ENCODE results near the gene PDE8A. TPM values are rescaled to one million over a fixed set of nuclear protein-coding genes. Genes with fewer than 3 reads are reported as not detected.

The PDE8A gene
- total RNA-seq, 1 donor from 2014 or later: 11.4 TPM

GRCh38 chr15:85089929-85090597, 108.4 kb downstream of the PDE8A start:
- H3K36me3 Mint-ChIP-seq: peaks cover 7% of the 10 kb centered on the region
- DNase-seq (ENCODE audit: low spot score): no peak
- no peak overlapping the region for H3K27ac Mint-ChIP-seq

GRCh38 chr15:85091990-85092389, 110.3 kb downstream of the PDE8A start:
- Histone ChIP-seq H2AFZ (replicated peaks) (no peak overlapping the region), H4K20me1 (ENCODE audit: low read depth) (no peaks in the 10 kb centered on the region), H3K27ac (no peak overlapping the region), H3K4me3 (no peak overlapping the region), H3F3A (ENCODE audit: low read depth) (no peaks in the 10 kb centered on the region), H3K79me2 (ENCODE audit: low read depth) (no peaks in the 10 kb centered on the region), H3K4me1 (peaks cover 13% of the 10 kb centered on the region), H3K9me3 (ENCODE audit: low read depth) (no peaks in the 10 kb centered on the region), H3K4me2 (peak overlapping the region; percentile 55), H3K9ac (no peak overlapping the region), H3K36me3 (no peaks in the 10 kb centered on the region), H3K27me3 (no peaks in the 10 kb centered on the region)
- Mint-ChIP-seq H3K4me1 (peaks cover 4% of the 10 kb centered on the region), H3K4me3 (no peak overlapping the region), H3K36me3 (peaks cover 7% of the 10 kb centered on the region), H3K9me3 (peaks cover 2% of the 10 kb centered on the region), H3K27me3 (ENCODE audit: insufficient read depth, low read depth) (peaks cover 6% of the 10 kb centered on the region), H3K27ac (no peak overlapping the region)
- peak; percentile 12 for DNase-seq (ENCODE audit: low spot score)
- TF ChIP-seq CTCF (IDR thresholded peaks at IDR 0.05) (no peak), EZH2 (IDR thresholded peaks at IDR 0.05) (no peak), EZH2phosphoT487 (IDR thresholded peaks at IDR 0.05) (no peak)

More at GRCh38 chr15:85089929-85090597, 108.4 kb downstream of the PDE8A start:
- no peak for TF ChIP-seq CTCF (IDR thresholded peaks at IDR 0.05)
- no peak for TF ChIP-seq EZH2phosphoT487 (IDR thresholded peaks at IDR 0.05)
- TF ChIP-seq EZH2 (IDR thresholded peaks at IDR 0.05): no peak
- Mint-ChIP-seq H3K4me3 (no peak overlapping the region), H3K9me3 (peaks cover 2% of the 10 kb centered on the region), H3K27me3 (ENCODE audit: insufficient read depth, low read depth) (peaks cover 6% of the 10 kb centered on the region), H3K4me1 (peaks cover 4% of the 10 kb centered on the region)
- Histone ChIP-seq H3K9ac (no peak overlapping the region), H3K4me2 (no peak overlapping the region), H3K4me1 (peaks cover 13% of the 10 kb centered on the region), H3K79me2 (ENCODE audit: low read depth) (no peaks in the 10 kb centered on the region), H3K9me3 (ENCODE audit: low read depth) (no peaks in the 10 kb centered on the region), H3K27ac (no peak overlapping the region), H3K4me3 (no peak overlapping the region), H3K36me3 (no peaks in the 10 kb centered on the region), H2AFZ (replicated peaks) (no peak overlapping the region), H3F3A (ENCODE audit: low read depth) (no peaks in the 10 kb centered on the region), H3K27me3 (no peaks in the 10 kb centered on the region), H4K20me1 (ENCODE audit: low read depth) (no peaks in the 10 kb centered on the region)

GRCh38 chr15:85094685-85095084, 113.0 kb downstream of the PDE8A start:
- H2AFZ ChIP-seq (replicated peaks): no peak overlapping the region
- H3F3A ChIP-seq (ENCODE audit: low read depth): no peaks in the 10 kb centered on the region
- H3K27me3 ChIP-seq: no peaks in the 10 kb centered on the region
- Mint-ChIP-seq H3K4me3 (no peak overlapping the region), H3K27ac (no peak overlapping the region), H3K27me3 (ENCODE audit: insufficient read depth, low read depth) (peaks cover 6% of the 10 kb centered on the region), H3K36me3 (peaks cover 2% of the 10 kb centered on the region), H3K4me1 (peaks cover 4% of the 10 kb centered on the region), H3K9me3 (no peaks in the 10 kb centered on the region)
- no peak for TF ChIP-seq EZH2phosphoT487 (IDR thresholded peaks at IDR 0.05)
- TF ChIP-seq CTCF (IDR thresholded peaks at IDR 0.05): no peak
- TF ChIP-seq EZH2 (IDR thresholded peaks at IDR 0.05): no peak
- H4K20me1 ChIP-seq (ENCODE audit: low read depth): no peaks in the 10 kb centered on the region
- no peak overlapping the region for H3K4me2 ChIP-seq
- peaks cover 13% of the 10 kb centered on the region for H3K4me1 ChIP-seq
- no peak overlapping the region for H3K4me3 ChIP-seq
- no peak overlapping the region for H3K9ac ChIP-seq
- no peaks in the 10 kb centered on the region for H3K79me2 ChIP-seq (ENCODE audit: low read depth)
- H3K27ac ChIP-seq: no peak overlapping the region
- no peaks in the 10 kb centered on the region for H3K36me3 ChIP-seq
- no peaks in the 10 kb centered on the region for H3K9me3 ChIP-seq (ENCODE audit: low read depth)
- DNase-seq (ENCODE audit: low spot score): no peak

All from neural progenitor cell (in vitro differentiated cells).